DND-41 (cell line): ENCODE data around the gene GFY.
A peak's percentile ranks its signal among the peaks of the same experiment; 100 is the strongest.

Experiments used
- ATAC-seq: fragments of 200-7000 bp; cut with Tn5 transposase; 3 replicates; pipeline ENCODE4 v1.9.1; 2021; ENCODE audit warnings: low read depth; ENCODE audit not compliant: insufficient read depth
- DNase-seq: peaks from one replicate; pipeline ENCODE4 v3.0.0-alpha.2; 2020
- H2AFZ ChIP-seq: 2 replicates; pipeline ENCODE4 v1.6.0; 2012; ENCODE audit warnings: low read depth, low read length
- H3K27ac ChIP-seq: 2 replicates; pipeline ENCODE4 v1.5.1; 2012; ENCODE audit warnings: low read length, inconsistent platforms
- H3K27me3 ChIP-seq: fragments of 200-600 bp; sonication (generic); 2 replicates; pipeline ENCODE4 v1.6.0; 2012; ENCODE audit warnings: low read length, mild to moderate bottlenecking, inconsistent platforms; ENCODE audit not compliant: insufficient read depth, poor library complexity
- H3K36me3 ChIP-seq: 2 replicates; pipeline ENCODE4 v1.5.1; 2012; ENCODE audit warnings: low read length, inconsistent platforms; ENCODE audit not compliant: insufficient read depth
- H3K4me1 ChIP-seq: 2 replicates; pipeline ENCODE4 v1.5.1; 2012; ENCODE audit warnings: mild to moderate bottlenecking, low read length; ENCODE audit not compliant: insufficient read depth
- H3K4me2 ChIP-seq: 2 replicates; pipeline ENCODE4 v1.6.0; 2012; ENCODE audit warnings: mild to moderate bottlenecking, moderate library complexity, low read length, inconsistent platforms; ENCODE audit not compliant: insufficient read depth
- H3K4me3 ChIP-seq, 2 experiments: fragments of 200-600 bp in 1 of 2; shearing (Covaris generic) in 1 of 2; 2 replicates each; pipeline ENCODE4 v1.5.1; 2012 to 2016; ENCODE audit warnings: inconsistent platforms in 2 of 2, low read length in 2 of 2, mild to moderate bottlenecking in 2 of 2, low read depth in 1 of 2, moderate library complexity in 1 of 2
- H3K79me2 ChIP-seq: 2 replicates; pipeline ENCODE4 v1.6.0; 2012; ENCODE audit warnings: low read length, inconsistent platforms; ENCODE audit not compliant: insufficient read depth
- H3K9ac ChIP-seq: 2 replicates; pipeline ENCODE4 v1.6.0; 2012; ENCODE audit warnings: low read depth, mild to moderate bottlenecking, inconsistent platforms, low read length, moderate library complexity
- H3K9me3 ChIP-seq: 2 replicates; pipeline ENCODE4 v1.5.1; 2012; ENCODE audit warnings: low read length, moderate library complexity, mild to moderate bottlenecking, inconsistent platforms; ENCODE audit not compliant: insufficient read depth, severe bottlenecking
- H4K20me1 ChIP-seq: 2 replicates; pipeline ENCODE4 v1.6.0; 2012; ENCODE audit warnings: low read length; ENCODE audit not compliant: insufficient read depth
- CTCF ChIP-seq: IDR thresholded peaks from 2 replicates; pipeline ENCODE4 v1.5.1; 2012; ENCODE audit warnings: borderline replicate concordance, low read length, moderate library complexity, mild to moderate bottlenecking; ENCODE audit not compliant: poor library complexity, severe bottlenecking; ENCODE audit errors: extremely low read depth
- EZH2 ChIP-seq: IDR thresholded peaks from 3 replicates; pipeline ENCODE4 v1.6.1; 2012; ENCODE audit warnings: borderline replicate concordance, low read depth, mild to moderate bottlenecking, moderate library complexity, low read length, inconsistent platforms; ENCODE audit not compliant: severe bottlenecking

GFY gene

DNA sequence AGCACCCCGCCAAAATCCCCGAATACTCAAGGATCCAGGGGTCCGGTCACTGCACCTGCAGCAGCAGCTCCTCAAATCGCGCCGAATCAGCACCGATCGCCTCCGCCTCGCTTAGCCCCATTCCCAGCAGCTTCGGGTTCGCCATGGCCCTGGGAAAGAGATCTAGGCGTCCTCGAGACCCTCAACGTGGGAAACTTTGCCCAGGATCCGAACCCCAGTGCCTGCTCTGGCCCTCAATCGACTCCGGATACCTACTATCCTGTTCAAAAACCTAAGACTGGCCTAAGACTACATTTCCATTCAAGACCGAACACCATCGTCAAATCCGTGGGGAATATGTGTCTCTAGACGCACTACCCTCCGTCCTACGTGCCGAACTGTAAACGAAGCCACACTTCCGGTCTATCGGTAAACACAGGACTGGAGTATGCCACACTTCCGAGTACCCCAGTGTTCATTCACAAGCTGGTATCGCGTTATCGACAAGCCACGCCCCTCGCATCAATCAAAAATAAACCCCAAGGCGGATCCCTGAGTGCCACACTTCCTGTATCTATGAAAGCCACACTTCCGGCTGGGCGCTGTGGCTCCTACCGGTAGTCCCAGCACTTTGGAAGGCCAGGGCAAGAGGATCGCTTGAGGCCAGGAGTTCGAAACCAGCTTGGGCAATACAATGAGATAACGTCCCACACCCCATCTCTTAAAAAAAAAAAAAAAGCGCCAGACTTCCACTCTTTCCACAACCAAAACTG is 26.4 kb downstream of the GFY start, which contains the start of gene PIH1D1:
Gene PIH1D1, minus strand, starts transcription at position 385 of the 752 bp plus-strand sequence. Its CDS starts 240 bp downstream, at position 145.
- TF ChIP-seq CTCF (peak; percentile 14), EZH2 (no peak)
- Histone ChIP-seq H3K79me2 (peaks cover 61% of the 10 kb centered on the region), H3K9me3 (no peaks in the 10 kb centered on the region), H3K4me1 (peaks cover 36% of the 10 kb centered on the region), H4K20me1 (peaks cover 22% of the 10 kb centered on the region; the same call in 1 of the 2 replicates), H3K9ac (peak within 1 kb of the TSS; percentile 85), H3K27ac (peak within 1 kb of the TSS; percentile 93), H2AFZ (peak within 1 kb of the TSS; percentile 89), H3K4me2 (peak within 1 kb of the TSS; percentile 78), H3K4me3 (peak within 1 kb of the TSS; percentile 86 to 91), H3K36me3 (peaks cover 59% of the 10 kb centered on the region), H3K27me3 (no peaks in the 10 kb centered on the region)
- peak; percentile 77 for ATAC-seq
- peak; percentile 98 for DNase-seq

DNA sequence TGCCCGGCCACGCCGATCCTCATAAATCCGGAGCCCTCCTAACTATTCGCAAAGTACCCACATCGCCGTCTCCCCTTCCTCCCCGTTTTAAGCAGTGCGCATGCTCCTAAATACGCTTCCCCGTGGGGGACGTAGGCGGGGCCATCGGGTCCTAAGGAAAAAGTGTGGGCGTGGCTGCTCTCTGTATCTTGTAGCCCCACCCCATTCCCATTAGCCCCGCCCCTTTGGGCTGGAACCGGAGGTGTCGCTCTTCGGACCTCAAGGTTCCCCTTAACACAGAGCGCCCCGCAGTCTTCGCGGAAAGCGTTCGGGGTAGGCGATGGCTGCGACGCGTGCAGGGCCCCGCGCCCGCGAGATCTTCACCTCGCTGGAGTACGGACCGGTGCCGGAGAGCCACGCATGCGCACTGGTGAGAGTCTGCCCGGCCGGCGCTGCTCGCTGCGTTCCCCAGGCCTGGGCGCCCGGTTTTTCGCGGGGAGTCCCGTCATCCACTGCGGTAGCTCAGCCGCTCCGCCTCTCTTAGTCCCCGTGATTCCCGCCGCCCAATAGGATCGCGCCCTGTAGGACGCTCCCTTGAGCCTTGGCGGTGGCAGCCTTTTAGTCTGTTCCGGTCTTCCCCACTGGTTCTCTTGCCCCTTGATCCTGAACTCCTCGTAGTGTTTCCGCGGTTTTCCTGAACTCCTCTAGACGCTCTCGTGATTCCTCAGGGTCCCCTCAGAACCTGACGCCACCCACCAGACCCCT is 28.0 kb downstream of the GFY start, which contains the start of gene ALDH16A1:
Gene ALDH16A1, plus strand, starts transcription at position 213 of the 744 bp plus-strand sequence. Its CDS starts 107 bp downstream, at position 320.
- Histone ChIP-seq H4K20me1 (peaks cover 10% of the 10 kb centered on the region; the same call in 1 of the 2 replicates), H3K36me3 (peaks cover 46% of the 10 kb centered on the region), H3K79me2 (peaks cover 67% of the 10 kb centered on the region), H3K9me3 (no peaks in the 10 kb centered on the region), H3K4me3 (peak within 1 kb of the TSS; percentile 70 to 91), H3K27me3 (no peaks in the 10 kb centered on the region), H3K9ac (peak within 1 kb of the TSS; percentile 85), H3K4me2 (peak within 1 kb of the TSS; percentile 78), H3K27ac (peak within 1 kb of the TSS; percentile 93), H3K4me1 (peaks cover 36% of the 10 kb centered on the region), H2AFZ (peak within 1 kb of the TSS; percentile 85)
- DNase-seq (peak; percentile 98), ATAC-seq (peak; percentile 88)
- no peak for TF ChIP-seq CTCF
- TF ChIP-seq EZH2, result no peak

DNA sequence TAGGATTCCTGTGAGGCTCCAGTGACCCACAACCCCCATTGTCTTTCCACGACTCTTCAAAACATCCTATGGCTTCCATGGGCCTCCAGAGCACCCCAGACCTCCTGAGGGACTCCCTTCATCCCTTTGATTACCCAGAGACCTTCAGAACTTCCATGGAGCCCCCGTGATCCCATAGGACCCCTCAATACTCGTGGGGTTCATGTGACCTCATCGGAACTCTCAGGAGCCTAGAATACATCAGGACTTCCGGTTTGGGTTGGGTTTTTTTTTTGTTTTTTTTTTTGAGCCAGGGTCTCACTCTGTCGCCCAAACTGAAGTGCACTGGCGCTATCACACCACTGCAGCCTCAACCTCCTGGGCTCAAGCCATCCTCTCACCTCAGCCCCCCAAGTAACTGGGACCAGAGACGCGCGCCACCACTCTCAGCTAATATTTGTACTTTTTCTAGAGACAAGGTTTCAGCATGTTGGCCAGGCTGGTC is 28.6 kb downstream of the GFY start:
- no peak for DNase-seq
- H3K4me2 ChIP-seq, result peak overlapping the region; percentile 78
- peak overlapping the region; percentile 70 to 91 for H3K4me3 ChIP-seq
- no peaks in the 10 kb centered on the region for H3K27me3 ChIP-seq
- H3K9me3 ChIP-seq, result no peaks in the 10 kb centered on the region
- peaks cover 44% of the 10 kb centered on the region for H3K36me3 ChIP-seq
- H3K9ac ChIP-seq, result peak overlapping the region; percentile 85
- H4K20me1 ChIP-seq, result peaks cover 10% of the 10 kb centered on the region; the same call in 1 of the 2 replicates
- peak overlapping the region; percentile 93 for H3K27ac ChIP-seq
- ATAC-seq, result no peak
- TF ChIP-seq EZH2 (no peak), CTCF (no peak)
- peak overlapping the region; percentile 52 for H2AFZ ChIP-seq
- peaks cover 70% of the 10 kb centered on the region for H3K79me2 ChIP-seq
- peaks cover 36% of the 10 kb centered on the region for H3K4me1 ChIP-seq
